Measurements from ENCODE around the gene HTR1E.
"Not testable (repeated sequence)": the region's sequence is repeated elsewhere in the genome, so short reads cannot be mapped to it uniquely, and the experiment has no call there.

Gene HTR1E

GRCh38 chr6:87001494-87001893 lies 64.2 kb downstream of the HTR1E start:
- no peak for DNase-seq

DNA sequence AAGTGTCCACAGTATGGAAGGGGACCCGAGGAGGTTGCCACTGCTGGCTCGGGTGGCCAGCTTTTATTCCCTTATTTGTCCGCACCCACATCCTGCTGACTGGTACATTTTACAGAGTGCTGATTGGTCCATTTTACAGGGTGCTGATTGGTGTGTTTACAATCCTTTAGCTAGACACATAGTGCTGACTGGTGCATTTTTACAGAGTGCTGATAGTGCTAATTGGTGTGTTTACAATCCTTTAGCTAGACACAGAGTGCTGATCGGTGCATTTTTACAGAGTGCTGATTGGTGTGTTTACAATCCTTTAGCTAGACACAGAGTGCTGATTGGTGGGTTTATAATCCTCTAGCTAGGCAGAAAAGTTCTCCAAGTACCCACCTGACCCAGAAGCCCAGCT lies 65.1 kb downstream of the HTR1E start:
- DNase-seq, result not testable (repeated sequence)

DNA sequence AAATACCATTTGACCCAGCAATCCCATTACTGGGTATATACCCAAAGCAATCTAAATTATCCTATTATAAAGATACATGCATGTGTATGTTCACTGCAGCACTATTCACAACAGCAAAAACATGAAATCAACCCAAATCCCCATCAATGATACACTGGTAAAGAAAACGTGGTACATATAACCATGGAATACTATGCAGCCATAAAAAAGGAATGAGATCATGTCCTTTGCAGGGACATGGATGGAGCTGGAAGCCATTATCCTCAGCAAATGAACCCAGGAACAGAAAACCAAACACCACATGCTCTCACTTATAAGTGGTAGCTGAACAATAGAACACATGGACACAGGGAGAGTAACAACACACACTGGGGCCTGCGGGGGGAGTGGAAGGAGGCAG lies 69.2 kb downstream of the HTR1E start:
- DNase-seq, result not testable (repeated sequence)

GRCh38 chr6:87009581-87009980 lies 72.3 kb downstream of the HTR1E start:
- not testable (repeated sequence) for DNase-seq

DNA sequence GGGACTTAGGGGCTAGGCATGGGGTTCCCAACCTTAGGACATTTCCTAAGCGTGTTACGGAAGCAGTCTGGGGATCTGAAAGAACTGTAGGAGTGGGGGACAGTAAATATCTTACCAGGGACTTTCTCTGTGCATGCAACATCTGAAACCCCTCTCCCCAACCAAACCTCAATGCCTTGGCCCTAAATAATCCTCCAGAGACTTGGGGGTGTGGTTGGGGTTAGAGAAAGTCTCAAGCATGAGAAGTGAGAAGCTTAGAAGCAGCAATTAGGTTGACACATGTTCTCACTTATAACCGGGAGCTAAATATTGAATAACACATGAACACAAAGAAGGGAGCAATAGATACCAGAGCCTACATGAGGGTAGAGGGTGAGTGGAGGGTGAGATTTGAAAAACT lies 74.7 kb downstream of the HTR1E start:
- no peak for DNase-seq

GRCh38 chr6:87012743-87013142 lies 75.4 kb downstream of the HTR1E start:
- DNase-seq, result no peak

GRCh38 chr6:87016772-87017171 lies 79.4 kb downstream of the HTR1E start:
- no peak for DNase-seq

- DNase-seq, result no peak
Observed at GRCh38 chr6:87027021-87027420, 89.7 kb downstream of the HTR1E start.

- DNase-seq, result no peak
Observed at GRCh38 chr6:87029711-87030314, 92.5 kb downstream of the HTR1E start.

- DNase-seq, result no peak
Observed at GRCh38 chr6:87040729-87041128, 103.4 kb downstream of the HTR1E start.

- no peak for DNase-seq
Observed at GRCh38 chr6:87045521-87046075, 108.3 kb downstream of the HTR1E start.

DNA sequence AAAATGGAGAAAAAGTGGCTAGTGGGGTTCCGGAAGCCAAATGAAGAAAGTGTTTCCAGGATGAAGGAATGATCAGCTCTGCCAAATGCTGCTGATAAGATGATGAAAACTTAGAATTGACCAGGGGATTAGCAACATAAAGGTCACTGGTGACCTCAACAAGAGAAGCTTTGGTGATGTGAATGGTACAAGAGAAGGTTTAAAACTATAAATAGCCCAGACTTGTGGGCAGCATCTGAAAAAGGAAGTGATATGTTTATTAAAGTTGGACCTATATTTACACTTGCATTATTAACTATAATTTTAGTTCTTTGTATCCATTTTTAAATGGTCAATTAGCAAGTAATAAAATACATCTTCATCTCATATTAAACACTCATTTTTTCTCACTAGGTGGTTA lies 112.5 kb downstream of the HTR1E start:
- DNase-seq, result no peak

DNA sequence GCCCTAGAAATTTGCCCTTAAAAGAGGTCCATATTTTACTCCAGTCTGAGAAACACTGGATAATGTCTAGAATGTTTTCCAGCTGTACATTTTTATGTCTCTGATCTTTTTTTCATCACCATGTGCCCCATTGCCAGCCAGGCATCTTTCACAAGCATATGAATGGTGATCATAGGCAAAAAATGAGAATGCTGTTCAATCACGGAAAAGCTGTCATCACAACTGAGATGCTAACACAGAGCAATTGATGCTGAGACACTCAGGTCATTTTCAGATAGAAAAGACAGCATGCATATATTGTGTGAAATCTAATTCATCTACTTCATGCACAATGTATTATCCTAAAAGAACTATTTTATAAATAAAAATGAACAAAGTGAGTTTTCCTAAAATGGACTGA lies 116.0 kb downstream of the HTR1E start:
- no peak for DNase-seq

DNA sequence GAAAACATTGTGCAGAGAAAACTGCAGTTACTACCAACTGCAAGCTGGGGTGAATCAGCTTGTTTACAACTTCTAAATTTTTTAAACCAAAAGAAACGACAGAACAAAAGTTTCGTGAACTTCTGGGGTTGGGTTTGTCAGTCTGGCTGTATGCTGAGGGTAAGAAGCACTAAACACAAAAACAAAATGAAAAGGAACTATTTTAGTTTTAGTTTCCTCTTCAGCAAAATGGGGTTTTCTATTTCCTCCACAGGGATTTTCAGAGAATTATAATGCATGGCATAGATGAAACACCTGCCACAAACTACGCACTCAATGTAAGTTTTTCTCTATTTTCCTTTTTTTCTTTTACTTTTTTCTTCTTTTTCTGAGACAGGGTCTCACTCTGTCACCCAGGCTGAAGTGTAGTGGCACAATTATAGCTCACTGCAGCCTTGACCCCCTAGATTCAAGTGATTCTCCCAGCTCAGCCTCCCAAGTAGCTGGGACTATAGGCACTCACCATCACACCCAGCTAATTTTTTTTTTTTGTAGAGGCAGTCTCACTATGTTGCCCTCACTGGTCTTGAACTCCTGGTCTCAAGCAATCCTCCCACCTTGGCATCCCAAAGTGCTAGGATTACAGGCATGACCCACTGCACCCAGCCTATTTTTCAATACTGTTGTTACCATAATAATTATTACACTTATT lies 117.0 kb downstream of the HTR1E start:
- DNase-seq, result no peak

- DNase-seq, result no peak
Observed at GRCh38 chr6:87059943-87060342, 122.6 kb downstream of the HTR1E start.

DNA sequence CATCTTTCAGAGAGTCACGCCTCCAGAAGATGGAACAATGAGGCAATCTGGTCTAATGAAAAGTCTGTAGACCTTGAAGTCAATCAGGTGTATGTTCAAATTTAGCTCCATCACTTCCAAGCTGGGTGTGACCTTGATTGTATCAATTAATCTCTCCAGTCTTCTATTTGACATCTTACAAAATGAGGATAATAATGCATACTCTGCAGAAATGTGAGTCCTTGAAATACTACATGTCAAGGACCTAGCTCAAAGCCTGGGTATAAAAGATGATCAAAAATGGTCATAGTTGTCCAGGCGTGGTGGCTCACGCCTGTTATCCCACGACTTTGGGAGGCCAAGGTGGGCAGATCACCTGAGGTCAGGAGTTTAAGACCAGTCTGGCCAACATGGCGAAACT lies 127.8 kb downstream of the HTR1E start:
- DNase-seq, result no peak
